Thyroid gland (tissue), 4 donors: ENCODE data around the gene IRF5.

Source experiments
- CTCF ChIP-seq, 6 experiments: fragments of 200-600 bp in 3 of 6; fragments of 450-650 bp in 3 of 6; sonication (generic) in 3 of 6; IDR thresholded peaks; one replicate each; pipeline ENCODE4 v1.5.1; 2016 to 2019; ENCODE audit warnings: antibody characterized with exemption in 6 of 6, mild to moderate bottlenecking in 2 of 6, inconsistent platforms in 1 of 6, moderate library complexity in 1 of 6
- POLR2A ChIP-seq, 2 donors: fragments of 450-650 bp; IDR thresholded peaks; one replicate each; pipeline ENCODE4 v1.6.1; 2017; ENCODE audit warnings: antibody characterized with exemption in 2 of 2, mild to moderate bottlenecking in 2 of 2, moderate library complexity in 1 of 2

- no peak for TF ChIP-seq POLR2A (IDR thresholded peaks at IDR 0.05)
- TF ChIP-seq CTCF (IDR thresholded peaks at IDR 0.05), result no peak
These were observed 34.8 kb upstream of the IRF5 start for GRCh38 chr7:128902761-128903585.
